Activated CD4-positive, alpha-beta T cell treated with anti-CD3 and anti-CD28 coated beads, Interleukin-2, amount 10 ng/mL, durations not matched to agents 24 days and 14 days (primary cell): ENCODE results near the gene FMN2. TPM values are rescaled to one million over a fixed set of nuclear protein-coding genes. Genes with fewer than 3 reads are reported as not detected.
"Not testable (repeated sequence)": the region's sequence is repeated elsewhere in the genome, so short reads cannot be mapped to it uniquely, and the experiment has no call there.

ENCODE experiments used
- DNase-seq: peaks from one replicate; pipeline ENCODE4 v3.0.0; 2022
- H3K27ac Mint-ChIP-seq: one replicate; pipeline ENCODE4 v1.8.0; 2022; ENCODE audit warnings: mild to moderate bottlenecking, mixed read lengths
- H3K27me3 Mint-ChIP-seq: one replicate; pipeline ENCODE4 v1.8.0; 2022; ENCODE audit warnings: mixed read lengths
- H3K36me3 Mint-ChIP-seq: one replicate; pipeline ENCODE4 v1.8.0; 2022; ENCODE audit warnings: low read depth, mild to moderate bottlenecking, mixed read lengths
- H3K4me1 Mint-ChIP-seq: one replicate; pipeline ENCODE4 v1.8.0; 2021; ENCODE audit warnings: mixed read lengths
- H3K4me3 Mint-ChIP-seq: one replicate; pipeline ENCODE4 v1.8.0; 2022; ENCODE audit warnings: mild to moderate bottlenecking, moderate library complexity, mixed read lengths
- H3K9me3 Mint-ChIP-seq: one replicate; pipeline ENCODE4 v1.8.0; 2021; ENCODE audit warnings: mixed read lengths
- intact Hi-C: fragments of 100-400 bp; cut with micrococcal nuclease; formaldehyde crosslinking; loops from one replicate; pipeline ENCODE4 v1.15.1; 2023
- total RNA-seq: library from RNA; stranded (reverse); gene quantifications from 2 replicates; pipeline ENCODE4 v1.2.3, GENCODE V29; 2022

FMN2 gene
- total RNA-seq, 1 donor from 2014 or later: not detected

- H3K9me3 Mint-ChIP-seq: no peaks in the 10 kb centered on the region
- H3K36me3 Mint-ChIP-seq: no peaks in the 10 kb centered on the region
- no peak for DNase-seq
- H3K4me1 Mint-ChIP-seq: no peaks in the 10 kb centered on the region
- no peak overlapping the region for H3K27ac Mint-ChIP-seq
- H3K27me3 Mint-ChIP-seq: no peaks in the 10 kb centered on the region
- H3K4me3 Mint-ChIP-seq: no peak overlapping the region
- intact Hi-C loops: no loop called here
These were observed 310.0 kb downstream of the FMN2 start for GRCh38 chr1:240401731-240402130.

GRCh38 chr1:240402326-240402725, 310.6 kb downstream of the FMN2 start:
- H3K27me3 Mint-ChIP-seq: no peaks in the 10 kb centered on the region
- H3K4me3 Mint-ChIP-seq: no peak overlapping the region
- no peaks in the 10 kb centered on the region for H3K4me1 Mint-ChIP-seq
- no peak overlapping the region for H3K27ac Mint-ChIP-seq
- intact Hi-C loops: no loop called here
- H3K9me3 Mint-ChIP-seq: no peaks in the 10 kb centered on the region
- no peaks in the 10 kb centered on the region for H3K36me3 Mint-ChIP-seq
- DNase-seq: no peak

- H3K27ac Mint-ChIP-seq: no peak overlapping the region
- H3K9me3 Mint-ChIP-seq: no peaks in the 10 kb centered on the region
- intact Hi-C loops: no loop called here
- H3K4me3 Mint-ChIP-seq: no peak overlapping the region
- H3K4me1 Mint-ChIP-seq: no peaks in the 10 kb centered on the region
- H3K27me3 Mint-ChIP-seq: no peaks in the 10 kb centered on the region
- H3K36me3 Mint-ChIP-seq: no peaks in the 10 kb centered on the region
- no peak for DNase-seq
These were observed 312.6 kb downstream of the FMN2 start for GRCh38 chr1:240404286-240404685.

- Mint-ChIP-seq H3K27ac (no peak overlapping the region), H3K4me3 (no peak overlapping the region), H3K4me1 (no peaks in the 10 kb centered on the region), H3K9me3 (no peaks in the 10 kb centered on the region), H3K27me3 (no peaks in the 10 kb centered on the region), H3K36me3 (no peaks in the 10 kb centered on the region)
- DNase-seq: no peak
- intact Hi-C loops: no loop called here
These were observed 314.1 kb downstream of the FMN2 start for GRCh38 chr1:240405751-240406150.

GRCh38 chr1:240407407-240407806, 315.7 kb downstream of the FMN2 start:
- intact Hi-C loops: no loop called here
- H3K4me1 Mint-ChIP-seq: no peaks in the 10 kb centered on the region
- no peak overlapping the region for H3K27ac Mint-ChIP-seq
- H3K27me3 Mint-ChIP-seq: no peaks in the 10 kb centered on the region
- H3K9me3 Mint-ChIP-seq: no peaks in the 10 kb centered on the region
- DNase-seq: no peak
- no peaks in the 10 kb centered on the region for H3K36me3 Mint-ChIP-seq
- H3K4me3 Mint-ChIP-seq: no peak overlapping the region

GRCh38 chr1:240409615-240410014, 317.9 kb downstream of the FMN2 start:
- Mint-ChIP-seq H3K4me1 (no peaks in the 10 kb centered on the region), H3K4me3 (no peak overlapping the region), H3K9me3 (peaks cover 6% of the 10 kb centered on the region), H3K27me3 (no peaks in the 10 kb centered on the region), H3K36me3 (no peaks in the 10 kb centered on the region), H3K27ac (no peak overlapping the region)
- intact Hi-C loops: no loop called here
- DNase-seq: no peak

GRCh38 chr1:240413732-240414131, 322.0 kb downstream of the FMN2 start:
- no peak overlapping the region for H3K4me3 Mint-ChIP-seq
- H3K27me3 Mint-ChIP-seq: no peaks in the 10 kb centered on the region
- DNase-seq: no peak
- H3K36me3 Mint-ChIP-seq: no peaks in the 10 kb centered on the region
- peaks cover 6% of the 10 kb centered on the region for H3K9me3 Mint-ChIP-seq
- no peak overlapping the region for H3K27ac Mint-ChIP-seq
- H3K4me1 Mint-ChIP-seq: no peaks in the 10 kb centered on the region
- intact Hi-C loops: no loop called here

- Mint-ChIP-seq H3K9me3 (peaks cover 6% of the 10 kb centered on the region), H3K4me3 (no peak overlapping the region), H3K36me3 (no peaks in the 10 kb centered on the region), H3K4me1 (no peaks in the 10 kb centered on the region), H3K27ac (no peak overlapping the region), H3K27me3 (no peaks in the 10 kb centered on the region)
- no peak for DNase-seq
- intact Hi-C loops: no loop called here
These were observed 322.6 kb downstream of the FMN2 start for GRCh38 chr1:240414237-240414636.

- intact Hi-C loops, DNase-seq, H3K36me3 Mint-ChIP-seq, H3K4me1 Mint-ChIP-seq, H3K27me3 Mint-ChIP-seq, H3K4me3 Mint-ChIP-seq, H3K27ac Mint-ChIP-seq, H3K9me3 Mint-ChIP-seq: not testable (repeated sequence)
These were observed 323.3 kb downstream of the FMN2 start for GRCh38 chr1:240415011-240415410.

- intact Hi-C loops: no loop called here
- Mint-ChIP-seq H3K4me3 (no peak overlapping the region), H3K4me1 (no peaks in the 10 kb centered on the region), H3K27ac (no peak overlapping the region), H3K9me3 (peaks cover 9% of the 10 kb centered on the region), H3K36me3 (no peaks in the 10 kb centered on the region), H3K27me3 (no peaks in the 10 kb centered on the region)
- no peak for DNase-seq
These were observed 323.8 kb downstream of the FMN2 start for GRCh38 chr1:240415532-240415931.

GRCh38 chr1:240417317-240417716, 325.6 kb downstream of the FMN2 start:
- Mint-ChIP-seq H3K4me3 (no peak overlapping the region), H3K36me3 (no peaks in the 10 kb centered on the region), H3K27me3 (no peaks in the 10 kb centered on the region), H3K27ac (no peak overlapping the region), H3K9me3 (peaks cover 12% of the 10 kb centered on the region), H3K4me1 (no peaks in the 10 kb centered on the region)
- intact Hi-C loops: no loop called here
- DNase-seq: no peak

GRCh38 chr1:240420766-240421165, 329.1 kb downstream of the FMN2 start:
- Mint-ChIP-seq H3K27me3 (no peaks in the 10 kb centered on the region), H3K4me3 (no peak overlapping the region), H3K4me1 (no peaks in the 10 kb centered on the region), H3K36me3 (no peaks in the 10 kb centered on the region), H3K27ac (no peak overlapping the region), H3K9me3 (peaks cover 6% of the 10 kb centered on the region)
- no peak for DNase-seq
- intact Hi-C loops: no loop called here

- no peak overlapping the region for H3K27ac Mint-ChIP-seq
- H3K27me3 Mint-ChIP-seq: no peaks in the 10 kb centered on the region
- no peaks in the 10 kb centered on the region for H3K4me1 Mint-ChIP-seq
- no peaks in the 10 kb centered on the region for H3K36me3 Mint-ChIP-seq
- intact Hi-C loops: no loop called here
- H3K4me3 Mint-ChIP-seq: no peak overlapping the region
- DNase-seq: no peak
- peaks cover 6% of the 10 kb centered on the region for H3K9me3 Mint-ChIP-seq
These were observed 331.7 kb downstream of the FMN2 start for GRCh38 chr1:240423246-240423924.

- no peak for DNase-seq
- Mint-ChIP-seq H3K4me1 (no peaks in the 10 kb centered on the region), H3K27me3 (no peaks in the 10 kb centered on the region), H3K36me3 (no peaks in the 10 kb centered on the region), H3K9me3 (peaks cover 6% of the 10 kb centered on the region), H3K27ac (no peak overlapping the region), H3K4me3 (no peak overlapping the region)
- intact Hi-C loops: no loop called here
These were observed 333.2 kb downstream of the FMN2 start for GRCh38 chr1:240424740-240425464.

- intact Hi-C loops: no loop called here
- H3K4me3 Mint-ChIP-seq: no peak overlapping the region
These were observed 334.4 kb downstream of the FMN2 start for GRCh38 chr1:240426051-240426450.

More at GRCh38 chr1:240426051-240426450, 334.4 kb downstream of the FMN2 start:
- Mint-ChIP-seq H3K27me3 (no peaks in the 10 kb centered on the region), H3K9me3 (no peaks in the 10 kb centered on the region), H3K27ac (no peak overlapping the region), H3K4me1 (no peaks in the 10 kb centered on the region), H3K36me3 (no peaks in the 10 kb centered on the region)
- DNase-seq: no peak
